Neural progenitor cell (in vitro differentiated cells): ENCODE results near the gene ZG16. TPM values are rescaled to one million over a fixed set of nuclear protein-coding genes. Genes with fewer than 3 reads are reported as not detected.

Experiments
- DNase-seq: peaks from one replicate; pipeline ENCODE4 v3.0.0-alpha.2; 2016; ENCODE audit warnings: low spot score
- H2AFZ ChIP-seq: fragments of 200-600 bp; sonication (generic); replicated peaks from 2 replicates; pipeline ENCODE4 v1.6.1; 2016; ENCODE audit warnings: antibody characterized with exemption
- H3F3A ChIP-seq: fragments of 200-600 bp; sonication (generic); 2 replicates; pipeline ENCODE4 v1.6.1; 2016; ENCODE audit warnings: antibody characterized with exemption, low read depth
- H3K27ac ChIP-seq: fragments of 200-600 bp; sonication (generic); 2 replicates; pipeline ENCODE4 v1.5.1; 2016; ENCODE audit warnings: mild to moderate bottlenecking
- H3K27me3 ChIP-seq: fragments of 200-600 bp; sonication (generic); 2 replicates; pipeline ENCODE4 v1.6.1; 2016; ENCODE audit warnings: mild to moderate bottlenecking, moderate library complexity
- H3K36me3 ChIP-seq: fragments of 200-600 bp; sonication (generic); 2 replicates; pipeline ENCODE4 v1.5.1; 2016
- H3K4me1 ChIP-seq: fragments of 200-600 bp; sonication (generic); 2 replicates; pipeline ENCODE4 v1.6.1; 2016; ENCODE audit warnings: mixed run types
- H3K4me2 ChIP-seq: fragments of 200-600 bp; sonication (generic); 2 replicates; pipeline ENCODE4 v1.6.1; 2016
- H3K4me3 ChIP-seq: fragments of 200-600 bp; sonication (generic); 2 replicates; pipeline ENCODE4 v1.5.1; 2016
- H3K79me2 ChIP-seq: fragments of 200-600 bp; sonication (generic); 2 replicates; pipeline ENCODE4 v1.6.1; 2016; ENCODE audit warnings: low read depth
- H3K9ac ChIP-seq: fragments of 200-600 bp; sonication (generic); 2 replicates; pipeline ENCODE4 v1.6.1; 2016
- H3K9me3 ChIP-seq: fragments of 200-600 bp; sonication (generic); 2 replicates; pipeline ENCODE4 v1.5.1; 2016; ENCODE audit warnings: low read depth
- H4K20me1 ChIP-seq: fragments of 200-600 bp; sonication (generic); 2 replicates; pipeline ENCODE4 v1.6.1; 2016; ENCODE audit warnings: low read depth
- H3K27ac Mint-ChIP-seq: 3 replicates; pipeline ENCODE4 v1.8.0; 2021; ENCODE audit warnings: mixed read lengths
- H3K27me3 Mint-ChIP-seq: 2 replicates; pipeline ENCODE4 v1.8.0; 2022; ENCODE audit warnings: low read depth, mild to moderate bottlenecking, inconsistent platforms, moderate library complexity, mixed read lengths; ENCODE audit not compliant: insufficient read depth
- H3K36me3 Mint-ChIP-seq: 3 replicates; pipeline ENCODE4 v1.8.0; 2021; ENCODE audit warnings: mixed read lengths
- H3K4me1 Mint-ChIP-seq: 3 replicates; pipeline ENCODE4 v1.8.0; 2021; ENCODE audit warnings: mixed read lengths
- H3K4me3 Mint-ChIP-seq: 3 replicates; pipeline ENCODE4 v1.8.0; 2021; ENCODE audit warnings: mild to moderate bottlenecking, moderate library complexity, mixed read lengths
- H3K9me3 Mint-ChIP-seq: 3 replicates; pipeline ENCODE4 v1.8.0; 2020; ENCODE audit warnings: mixed read lengths
- EZH2 ChIP-seq: fragments of 200-600 bp; sonication (generic); IDR thresholded peaks from 2 replicates; pipeline ENCODE4 v1.6.1; 2017; ENCODE audit warnings: antibody characterized with exemption, mild to moderate bottlenecking, moderate library complexity
- EZH2phosphoT487 ChIP-seq: fragments of 200-600 bp; sonication (generic); IDR thresholded peaks from 2 replicates; pipeline ENCODE4 v1.6.1; 2017; ENCODE audit warnings: antibody characterized with exemption
- total RNA-seq: library from RNA; depleted of rRNA; stranded (reverse); fragments of >200 nt; gene quantifications from 2 replicates; pipeline ENCODE4 v1.2.3, GENCODE V29; 2015; ENCODE audit warnings: low replicate concordance
- TF ChIP-seq, protein P1 (sequence below): fragments of 200-600 bp; sonication (generic); IDR thresholded peaks from 2 replicates; pipeline ENCODE4 v1.5.1; 2017; ENCODE audit warnings: antibody characterized with exemption, mild to moderate bottlenecking

ZG16 gene
- total RNA-seq, 1 donor from 2014 or later, result not detected

DNA sequence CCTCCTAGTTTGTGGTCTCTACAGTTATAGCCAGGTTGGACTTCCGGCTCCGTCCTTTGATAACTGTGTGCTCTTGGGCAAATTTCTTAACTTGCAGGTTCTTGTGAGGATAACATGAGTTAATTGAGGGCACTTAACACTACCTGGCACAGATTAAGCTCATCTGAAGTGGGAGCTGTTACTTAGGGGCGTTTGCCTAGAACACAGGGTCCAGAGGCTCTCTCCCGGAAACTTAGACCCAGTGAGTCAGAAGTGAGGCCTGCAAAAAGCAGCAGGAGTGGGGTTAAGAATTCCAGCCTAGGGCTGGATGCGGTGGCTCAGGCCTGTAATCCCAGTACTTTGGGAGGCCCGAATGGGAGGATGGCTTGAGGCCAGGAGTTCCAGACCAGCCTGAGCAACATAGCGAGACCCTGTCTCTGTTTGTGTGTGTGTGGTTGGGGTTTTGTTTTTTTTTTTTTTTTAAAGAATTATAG is 43.6 kb downstream of the ZG16 start:
- H3K27me3 ChIP-seq, result no peaks in the 10 kb centered on the region
- Mint-ChIP-seq H3K27ac (no peak overlapping the region), H3K36me3 (peaks cover 14% of the 10 kb centered on the region), H3K27me3 (peaks cover 10% of the 10 kb centered on the region), H3K4me1 (peaks cover 42% of the 10 kb centered on the region), H3K9me3 (no peaks in the 10 kb centered on the region), H3K4me3 (no peak overlapping the region)
- TF ChIP-seq EZH2, result no peak
- peaks cover 27% of the 10 kb centered on the region for H3K79me2 ChIP-seq
- peak overlapping the region; percentile 66 for H3K27ac ChIP-seq
- peaks cover 20% of the 10 kb centered on the region for H3K4me1 ChIP-seq
- no peak overlapping the region for H3K4me2 ChIP-seq
- H3K9me3 ChIP-seq, result no peaks in the 10 kb centered on the region
- H3K36me3 ChIP-seq, result no peaks in the 10 kb centered on the region
- H3F3A ChIP-seq, result peaks cover 56% of the 10 kb centered on the region
- H4K20me1 ChIP-seq, result peaks cover 33% of the 10 kb centered on the region
- no peak overlapping the region for H3K4me3 ChIP-seq
- no peak overlapping the region for H3K9ac ChIP-seq
- no peak for DNase-seq
- H2AFZ ChIP-seq, result no peak overlapping the region

DNA sequence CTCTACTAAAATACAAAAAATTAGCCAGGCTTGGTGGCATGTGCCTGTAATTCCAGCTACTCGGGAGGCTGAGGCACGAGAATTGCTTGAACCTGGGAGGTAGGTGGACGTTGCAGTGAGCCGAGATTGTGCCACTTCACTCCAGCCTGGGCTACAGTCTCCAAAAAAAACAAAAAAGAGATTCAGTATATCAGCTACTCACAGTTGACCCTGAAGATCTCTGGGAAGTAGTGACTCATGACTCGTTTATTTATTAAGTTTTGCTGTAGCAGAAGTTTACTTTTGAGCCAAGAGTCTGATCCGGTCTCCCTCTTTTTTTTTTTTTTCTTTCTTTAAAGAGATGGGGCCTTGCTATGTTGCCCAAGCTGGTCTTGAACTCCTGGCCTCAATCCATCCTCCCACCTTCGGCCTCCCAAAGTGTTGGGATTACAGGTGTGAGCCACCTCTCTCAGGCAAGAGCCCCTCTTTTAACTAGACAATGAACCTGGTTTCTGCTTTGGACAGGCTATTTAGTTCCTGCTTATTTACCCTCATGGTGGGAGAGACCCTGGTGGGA is 46.6 kb downstream of the ZG16 start:
- TF ChIP-seq EZH2phosphoT487, result no peak
- TF ChIP-seq EZH2, result no peak
- TF ChIP-seq, protein P1, sequence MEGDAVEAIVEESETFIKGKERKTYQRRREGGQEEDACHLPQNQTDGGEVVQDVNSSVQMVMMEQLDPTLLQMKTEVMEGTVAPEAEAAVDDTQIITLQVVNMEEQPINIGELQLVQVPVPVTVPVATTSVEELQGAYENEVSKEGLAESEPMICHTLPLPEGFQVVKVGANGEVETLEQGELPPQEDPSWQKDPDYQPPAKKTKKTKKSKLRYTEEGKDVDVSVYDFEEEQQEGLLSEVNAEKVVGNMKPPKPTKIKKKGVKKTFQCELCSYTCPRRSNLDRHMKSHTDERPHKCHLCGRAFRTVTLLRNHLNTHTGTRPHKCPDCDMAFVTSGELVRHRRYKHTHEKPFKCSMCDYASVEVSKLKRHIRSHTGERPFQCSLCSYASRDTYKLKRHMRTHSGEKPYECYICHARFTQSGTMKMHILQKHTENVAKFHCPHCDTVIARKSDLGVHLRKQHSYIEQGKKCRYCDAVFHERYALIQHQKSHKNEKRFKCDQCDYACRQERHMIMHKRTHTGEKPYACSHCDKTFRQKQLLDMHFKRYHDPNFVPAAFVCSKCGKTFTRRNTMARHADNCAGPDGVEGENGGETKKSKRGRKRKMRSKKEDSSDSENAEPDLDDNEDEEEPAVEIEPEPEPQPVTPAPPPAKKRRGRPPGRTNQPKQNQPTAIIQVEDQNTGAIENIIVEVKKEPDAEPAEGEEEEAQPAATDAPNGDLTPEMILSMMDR, result no peak
- Histone ChIP-seq H3F3A (peaks cover 43% of the 10 kb centered on the region), H2AFZ (no peak overlapping the region), H3K9ac (no peak overlapping the region), H3K79me2 (no peaks in the 10 kb centered on the region), H3K27me3 (no peaks in the 10 kb centered on the region), H3K36me3 (no peaks in the 10 kb centered on the region), H4K20me1 (peaks cover 10% of the 10 kb centered on the region), H3K9me3 (no peaks in the 10 kb centered on the region), H3K4me1 (peaks cover 14% of the 10 kb centered on the region), H3K27ac (peak overlapping the region; percentile 5), H3K4me2 (no peak overlapping the region), H3K4me3 (no peak overlapping the region)
- no peaks in the 10 kb centered on the region for H3K36me3 Mint-ChIP-seq
- H3K4me1 Mint-ChIP-seq, result peaks cover 26% of the 10 kb centered on the region
- H3K9me3 Mint-ChIP-seq, result no peaks in the 10 kb centered on the region
- no peak for DNase-seq
- no peak overlapping the region for H3K4me3 Mint-ChIP-seq
- peak overlapping the region; percentile 43 for H3K27ac Mint-ChIP-seq
- H3K27me3 Mint-ChIP-seq, result peaks cover 11% of the 10 kb centered on the region

DNA sequence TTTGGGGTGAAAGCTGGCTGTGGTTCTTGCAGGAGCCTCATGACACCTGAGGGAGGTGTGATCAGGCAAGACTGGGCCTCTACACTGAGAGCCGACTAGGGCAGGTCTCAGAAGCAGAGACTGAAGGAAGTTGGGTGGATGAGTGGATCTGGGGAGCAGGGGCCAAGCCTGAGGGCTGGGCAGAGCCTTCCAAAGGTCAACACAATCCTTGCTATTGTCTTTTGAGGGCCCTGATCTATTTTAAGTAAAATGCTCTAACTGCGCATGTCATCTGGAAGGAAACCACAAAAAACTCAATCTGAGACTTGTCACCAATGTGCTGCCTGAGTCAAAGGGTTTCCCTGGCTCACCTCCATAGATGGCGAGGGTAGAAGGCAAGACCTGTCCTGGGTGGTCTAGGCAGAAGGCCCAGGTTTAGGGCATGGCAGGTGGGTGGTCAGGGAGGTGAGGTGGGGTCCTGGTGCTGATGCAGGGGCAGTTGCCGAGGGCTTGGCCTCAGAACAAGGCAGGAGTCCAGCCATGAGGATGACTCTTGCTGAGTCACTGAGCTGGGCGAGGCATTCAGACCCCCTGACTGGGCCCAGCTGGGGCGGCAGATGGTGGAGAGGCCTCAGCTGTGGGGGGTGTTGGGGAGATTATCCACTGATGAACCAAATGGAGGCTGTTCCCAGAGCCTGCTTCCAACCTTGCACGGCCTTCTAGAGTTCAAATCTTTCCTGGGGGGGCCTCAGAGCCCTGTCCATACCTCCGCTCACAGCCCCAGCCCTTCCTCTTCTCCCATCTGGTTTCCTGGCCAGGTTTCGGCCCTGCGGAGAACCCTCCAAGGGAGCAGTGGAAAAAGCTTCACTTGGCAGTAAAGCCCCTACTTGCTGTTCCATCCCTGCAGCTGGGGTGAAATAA is 47.3 kb downstream of the ZG16 start:
- Histone ChIP-seq H4K20me1 (peaks cover 3% of the 10 kb centered on the region), H3K79me2 (no peaks in the 10 kb centered on the region), H3K4me1 (peaks cover 14% of the 10 kb centered on the region), H3K27ac (peak overlapping the region; percentile 8), H2AFZ (no peak overlapping the region), H3K36me3 (no peaks in the 10 kb centered on the region), H3K4me3 (no peak overlapping the region), H3F3A (peaks cover 43% of the 10 kb centered on the region), H3K9ac (no peak overlapping the region), H3K27me3 (no peaks in the 10 kb centered on the region), H3K4me2 (no peak overlapping the region), H3K9me3 (no peaks in the 10 kb centered on the region)
- Mint-ChIP-seq H3K9me3 (no peaks in the 10 kb centered on the region), H3K4me3 (no peak overlapping the region), H3K4me1 (peaks cover 21% of the 10 kb centered on the region), H3K27me3 (peaks cover 12% of the 10 kb centered on the region), H3K36me3 (no peaks in the 10 kb centered on the region), H3K27ac (peak overlapping the region; percentile 43)
- TF ChIP-seq, protein P1, result no peak
- no peak for TF ChIP-seq EZH2
- no peak for TF ChIP-seq EZH2phosphoT487
- peak; percentile 41 for DNase-seq

DNA sequence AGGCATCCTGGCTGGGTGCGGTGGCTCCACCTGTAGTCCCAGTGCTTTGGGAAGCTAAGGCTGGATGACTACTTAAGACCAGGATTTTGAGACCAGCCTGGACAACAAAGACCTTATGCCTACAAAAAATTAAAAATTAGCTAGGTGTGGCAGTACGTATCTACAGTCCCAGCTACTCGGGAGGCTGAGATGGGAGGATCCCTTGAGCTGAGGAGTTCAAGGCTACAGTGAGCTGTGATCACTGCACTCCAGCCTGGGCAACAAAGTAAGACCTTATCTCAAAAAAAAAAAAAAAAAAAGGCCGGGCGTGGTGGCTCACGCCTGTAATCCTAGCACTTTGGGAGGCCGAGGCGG is 48.3 kb downstream of the ZG16 start:
- no peaks in the 10 kb centered on the region for H3K27me3 ChIP-seq
- H3F3A ChIP-seq, result peaks cover 35% of the 10 kb centered on the region
- no peak overlapping the region for H3K4me2 ChIP-seq
- H3K79me2 ChIP-seq, result no peaks in the 10 kb centered on the region
- peaks cover 16% of the 10 kb centered on the region for H3K4me1 Mint-ChIP-seq
- no peaks in the 10 kb centered on the region for H4K20me1 ChIP-seq
- H3K27ac ChIP-seq, result no peak overlapping the region
- peaks cover 14% of the 10 kb centered on the region for H3K4me1 ChIP-seq
- peaks cover 12% of the 10 kb centered on the region for H3K27me3 Mint-ChIP-seq
- no peaks in the 10 kb centered on the region for H3K9me3 Mint-ChIP-seq
- no peak for DNase-seq
- no peak overlapping the region for H3K27ac Mint-ChIP-seq
- H3K4me3 Mint-ChIP-seq, result no peak overlapping the region
- no peaks in the 10 kb centered on the region for H3K9me3 ChIP-seq
- no peak overlapping the region for H3K9ac ChIP-seq
- TF ChIP-seq EZH2phosphoT487 (no peak), EZH2 (no peak)
- TF ChIP-seq, protein P1, result no peak
- H3K36me3 Mint-ChIP-seq, result no peaks in the 10 kb centered on the region
- no peaks in the 10 kb centered on the region for H3K36me3 ChIP-seq
- no peak overlapping the region for H2AFZ ChIP-seq
- no peak overlapping the region for H3K4me3 ChIP-seq
